ENCODE measurements around the gene GCN1. TPM values are rescaled to one million over a fixed set of nuclear protein-coding genes. Genes with fewer than 3 reads are reported as not detected.
A peak's percentile ranks its signal among the peaks of the same experiment; 100 is the strongest.

GCN1 gene
- total RNA-seq, 1 donor from 2014 or later, result 49.0 TPM

DNA sequence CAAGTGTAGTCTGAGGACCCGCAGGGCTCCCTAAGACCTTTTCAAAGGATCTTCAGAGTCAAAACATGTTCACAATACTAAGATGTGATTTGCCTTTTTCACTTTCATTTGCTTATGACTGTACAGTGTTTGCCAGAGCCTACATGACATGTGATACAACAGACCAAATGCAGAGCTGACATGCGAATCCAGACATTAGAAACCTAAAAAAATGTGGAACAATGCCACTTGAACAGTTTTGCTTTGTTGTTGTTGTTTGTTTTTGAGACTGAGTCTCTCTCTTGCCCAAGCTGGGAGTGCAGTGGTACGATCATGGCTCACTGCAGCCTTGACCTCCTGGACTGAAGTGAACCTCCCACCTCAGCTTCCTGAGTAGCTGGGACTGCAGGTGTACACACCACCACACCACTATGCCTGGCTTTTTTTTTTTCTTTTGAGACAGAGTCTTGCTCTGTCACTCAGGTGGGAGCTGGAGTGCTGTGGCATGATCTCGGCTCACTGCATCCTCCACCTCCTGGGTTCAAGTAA, 72.7 kb downstream of the GCN1 start:
- H3K4me1 ChIP-seq, result peaks cover 0 to 14% of the 10 kb centered on the region in 2 donors
- H3K27ac ChIP-seq, result no peak overlapping the region
- no peak overlapping the region for H3K4me3 ChIP-seq
- TF ChIP-seq, protein P1, sequence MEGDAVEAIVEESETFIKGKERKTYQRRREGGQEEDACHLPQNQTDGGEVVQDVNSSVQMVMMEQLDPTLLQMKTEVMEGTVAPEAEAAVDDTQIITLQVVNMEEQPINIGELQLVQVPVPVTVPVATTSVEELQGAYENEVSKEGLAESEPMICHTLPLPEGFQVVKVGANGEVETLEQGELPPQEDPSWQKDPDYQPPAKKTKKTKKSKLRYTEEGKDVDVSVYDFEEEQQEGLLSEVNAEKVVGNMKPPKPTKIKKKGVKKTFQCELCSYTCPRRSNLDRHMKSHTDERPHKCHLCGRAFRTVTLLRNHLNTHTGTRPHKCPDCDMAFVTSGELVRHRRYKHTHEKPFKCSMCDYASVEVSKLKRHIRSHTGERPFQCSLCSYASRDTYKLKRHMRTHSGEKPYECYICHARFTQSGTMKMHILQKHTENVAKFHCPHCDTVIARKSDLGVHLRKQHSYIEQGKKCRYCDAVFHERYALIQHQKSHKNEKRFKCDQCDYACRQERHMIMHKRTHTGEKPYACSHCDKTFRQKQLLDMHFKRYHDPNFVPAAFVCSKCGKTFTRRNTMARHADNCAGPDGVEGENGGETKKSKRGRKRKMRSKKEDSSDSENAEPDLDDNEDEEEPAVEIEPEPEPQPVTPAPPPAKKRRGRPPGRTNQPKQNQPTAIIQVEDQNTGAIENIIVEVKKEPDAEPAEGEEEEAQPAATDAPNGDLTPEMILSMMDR (IDR thresholded peaks at IDR 0.05), result no peak
- peaks cover 0 to 5% of the 10 kb centered on the region in 2 donors for H3K36me3 ChIP-seq
- no peaks in the 10 kb centered on the region for H3K27me3 ChIP-seq
- intact Hi-C loops (cut with DNase I), result no loop called here
- no peaks in the 10 kb centered on the region for H3K9me3 ChIP-seq
- DNase-seq (ENCODE audit: low spot score in 2 of 2), result no peak

DNA sequence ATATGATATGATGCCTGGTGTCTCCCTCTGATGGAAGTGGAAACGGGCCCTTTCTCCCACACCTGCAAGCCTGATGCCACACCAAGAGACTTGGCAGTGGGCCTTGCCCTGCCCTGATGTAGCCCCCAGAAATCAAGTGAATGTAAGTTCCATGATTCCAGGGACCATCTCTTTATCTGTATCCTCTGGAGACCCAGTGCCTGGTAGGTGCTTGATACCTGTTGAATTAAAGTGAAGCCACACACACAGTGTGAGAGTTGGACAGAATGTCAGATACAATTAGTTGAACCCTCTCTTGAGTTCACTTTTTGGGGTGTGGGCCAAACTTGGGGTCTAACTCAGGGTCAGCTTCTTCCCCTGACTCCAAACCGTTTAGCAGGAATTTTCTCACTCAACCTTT, 73.2 kb downstream of the GCN1 start:
- Histone ChIP-seq H3K4me1 (peaks cover 0 to 14% of the 10 kb centered on the region in 2 donors), H3K27me3 (no peaks in the 10 kb centered on the region), H3K4me3 (no peak overlapping the region), H3K27ac (no peak overlapping the region), H3K9me3 (no peaks in the 10 kb centered on the region), H3K36me3 (peaks cover 0 to 4% of the 10 kb centered on the region in 2 donors)
- TF ChIP-seq, protein P1 (IDR thresholded peaks at IDR 0.05), result no peak
- no peak for DNase-seq (ENCODE audit: low spot score in 2 of 2)
- intact Hi-C loops (cut with DNase I), result no loop called here

DNA sequence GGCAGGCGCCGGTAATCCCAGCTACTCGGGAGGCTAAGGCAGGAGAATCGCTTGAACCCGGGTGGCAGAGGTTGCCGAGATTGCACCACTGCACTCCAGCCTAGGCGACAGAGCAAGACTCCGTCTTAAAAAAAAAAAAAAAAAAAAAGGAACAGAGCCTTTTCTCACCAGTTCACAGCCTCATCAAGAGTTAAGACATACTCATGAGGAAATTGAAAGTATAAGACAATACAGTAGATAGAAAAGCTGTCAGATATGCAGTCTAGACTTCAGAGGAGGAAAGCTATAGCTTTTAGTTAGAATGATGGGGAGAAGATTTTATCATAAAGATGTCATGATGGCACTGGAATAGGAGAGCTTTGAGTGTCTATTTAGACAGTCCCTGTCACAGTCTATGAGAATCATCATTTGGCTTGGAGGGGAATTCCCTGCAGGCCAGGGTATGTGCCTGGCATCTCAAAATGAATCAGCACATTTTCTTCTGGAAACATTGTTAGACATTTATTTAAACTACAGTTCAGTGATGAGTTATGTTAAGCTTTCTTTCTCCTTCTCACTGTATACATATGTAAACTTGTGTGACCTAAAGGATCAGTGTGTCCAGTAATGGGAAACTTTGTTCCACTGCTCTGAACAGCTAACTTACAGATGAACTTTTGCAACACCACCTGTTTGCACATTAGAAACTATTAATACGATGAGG, 75.1 kb downstream of the GCN1 start:
- no peak for DNase-seq (ENCODE audit: low spot score in 2 of 2)
- peaks cover 13 to 27% of the 10 kb centered on the region in 2 donors for H3K4me1 ChIP-seq
- no peaks in the 10 kb centered on the region for H3K27me3 ChIP-seq
- H3K9me3 ChIP-seq, result no peaks in the 10 kb centered on the region
- intact Hi-C loops (cut with DNase I), result no loop called here
- TF ChIP-seq, protein P1 (IDR thresholded peaks at IDR 0.05), result no peak
- H3K36me3 ChIP-seq, result no peaks in the 10 kb centered on the region
- no peak overlapping the region for H3K4me3 ChIP-seq
- H3K27ac ChIP-seq, result no peak overlapping the region

DNA sequence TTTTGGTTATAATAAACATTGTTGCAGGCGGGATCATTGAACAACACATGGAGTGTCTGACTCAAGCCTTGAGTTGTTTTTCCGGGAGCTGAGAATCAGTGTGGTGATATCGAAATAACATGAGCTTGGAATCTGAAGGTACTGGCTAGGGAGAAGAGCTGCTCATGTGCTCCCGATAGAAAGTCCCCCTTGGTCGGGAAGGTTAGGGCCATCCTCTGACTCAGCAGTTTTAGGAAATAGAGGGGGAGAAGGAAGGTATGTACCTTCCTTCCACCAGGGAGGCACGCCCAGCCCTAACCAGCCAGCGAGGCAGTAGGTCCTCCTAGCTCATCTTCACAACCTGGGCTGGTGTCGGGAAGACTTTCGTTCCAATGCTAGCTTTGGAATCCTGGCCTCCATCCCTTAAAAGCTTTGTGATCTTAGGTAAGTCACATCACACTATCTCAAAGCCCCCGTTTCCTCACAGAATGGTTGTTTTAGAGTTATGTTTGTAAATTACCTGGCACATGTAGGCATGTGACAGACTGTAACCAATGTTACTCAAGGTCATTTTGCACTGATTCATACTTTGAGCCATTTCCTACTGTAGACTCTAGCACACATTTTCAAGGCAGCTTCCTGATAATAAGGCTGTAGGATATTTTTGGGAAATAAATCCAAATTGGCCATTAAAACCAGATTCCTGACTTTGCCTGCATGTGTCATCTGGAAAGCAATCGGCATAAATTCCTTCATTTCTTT, 76.0 kb downstream of the GCN1 start:
- no peaks in the 10 kb centered on the region for H3K9me3 ChIP-seq
- TF ChIP-seq, protein P1 (IDR thresholded peaks at IDR 0.05), result no peak
- H3K4me3 ChIP-seq, result peak overlapping the region; percentile 87 to 89
- no peaks in the 10 kb centered on the region for H3K27me3 ChIP-seq
- H3K27ac ChIP-seq, result no peak overlapping the region
- H3K4me1 ChIP-seq, result peaks cover 13 to 27% of the 10 kb centered on the region in 2 donors
- no peak for DNase-seq (ENCODE audit: low spot score in 2 of 2)
- no peaks in the 10 kb centered on the region for H3K36me3 ChIP-seq
- intact Hi-C loops (cut with DNase I), result no loop called here

DNA sequence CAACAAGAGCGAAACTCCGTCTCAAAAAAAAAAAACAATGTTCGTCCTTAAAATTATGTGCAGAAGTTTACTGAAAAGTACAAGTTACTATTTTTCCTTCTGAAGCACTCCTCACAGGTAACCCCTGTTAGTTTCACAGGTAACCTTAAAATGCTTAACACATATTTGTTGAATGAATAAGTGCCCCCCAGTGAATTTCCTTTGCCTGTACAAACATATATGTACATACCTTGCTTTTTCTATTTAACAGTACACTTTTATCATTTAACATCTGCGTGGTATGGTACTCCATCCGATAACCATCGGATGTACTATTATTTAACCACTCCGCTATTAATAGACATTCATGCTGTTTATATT, 76.6 kb downstream of the GCN1 start:
- DNase-seq (ENCODE audit: low spot score in 2 of 2), result no peak
- no peaks in the 10 kb centered on the region for H3K27me3 ChIP-seq
- no peak overlapping the region for H3K27ac ChIP-seq
- TF ChIP-seq, protein P1 (IDR thresholded peaks at IDR 0.05), result no peak
- peak overlapping the region; percentile 87 to 89 for H3K4me3 ChIP-seq
- intact Hi-C loops (cut with DNase I), result loop anchor here (1.0 to 2.0 kb wide), 2 partner anchors 31 to 77 kb away; partner anchors contain the start of gene GCN1
- no peaks in the 10 kb centered on the region for H3K9me3 ChIP-seq
- H3K36me3 ChIP-seq, result no peaks in the 10 kb centered on the region
- H3K4me1 ChIP-seq, result peaks cover 13 to 27% of the 10 kb centered on the region in 2 donors

Data from ascending aorta (tissue), 2 donors.